ENCODE measurements around the gene KRTAP3-2. TPM values are rescaled to one million over a fixed set of nuclear protein-coding genes. Genes with fewer than 3 reads are reported as not detected.
"Not testable (repeated sequence)": the region's sequence is repeated elsewhere in the genome, so short reads cannot be mapped to it uniquely, and the experiment has no call there.

Gene KRTAP3-2
- not detected in 2 replicates for total RNA-seq

- H3K4me3 ChIP-seq (ENCODE audit: low read depth, low read length); DNase-seq (ENCODE audit: low read depth): not testable (repeated sequence)
Measured at GRCh38 chr17:40999563-40999962, at the start of gene KRTAP3-2. Gene KRTAP3-2 (minus strand): TSS chr17:40999906. CDS start chr17:40999853, 53 bp downstream.

GRCh38 chr17:41049110-41049509 is 49.4 kb upstream of the KRTAP3-2 start:
- TF ChIP-seq CTCF (conservative IDR thresholded peaks at IDR 0.05; ENCODE audit: low read depth, low read length), result no peak
- H3K4me3 ChIP-seq (ENCODE audit: low read depth, low read length), result no peak overlapping the region
- no peak for DNase-seq (ENCODE audit: low read depth)

- no peak overlapping the region for H3K4me3 ChIP-seq (ENCODE audit: low read depth, low read length)
- TF ChIP-seq CTCF (conservative IDR thresholded peaks at IDR 0.05; ENCODE audit: low read depth, low read length), result no peak
- DNase-seq (ENCODE audit: low read depth), result no peak
Measured at GRCh38 chr17:41048441-41048840, 48.7 kb upstream of the KRTAP3-2 start.

GRCh38 chr17:41046735-41047465 is 47.2 kb upstream of the KRTAP3-2 start, which contains the start of gene KRTAP2-1:
Gene KRTAP2-1 (minus strand): TSS chr17:41047316. CDS start chr17:41047267, 49 bp downstream.
- not testable (repeated sequence) for H3K4me3 ChIP-seq (ENCODE audit: low read depth, low read length); DNase-seq (ENCODE audit: low read depth)

- no peak for DNase-seq (ENCODE audit: low read depth)
- no peak for TF ChIP-seq CTCF (conservative IDR thresholded peaks at IDR 0.05; ENCODE audit: low read depth, low read length)
- H3K4me3 ChIP-seq (ENCODE audit: low read depth, low read length), result no peak overlapping the region
Measured at GRCh38 chr17:41042953-41043352, 43.2 kb upstream of the KRTAP3-2 start.

GRCh38 chr17:41040783-41041571 is 41.3 kb upstream of the KRTAP3-2 start, which contains the start of gene KRTAP1-1:
Gene KRTAP1-1 (minus strand): TSS chr17:41041450. CDS start chr17:41041397, 53 bp downstream.
- H3K4me3 ChIP-seq (ENCODE audit: low read depth, low read length); DNase-seq (ENCODE audit: low read depth): not testable (repeated sequence)
- peak; percentile 14 for TF ChIP-seq CTCF (conservative IDR thresholded peaks at IDR 0.05; ENCODE audit: low read depth, low read length)

- no peak for TF ChIP-seq CTCF (conservative IDR thresholded peaks at IDR 0.05; ENCODE audit: low read depth, low read length)
- no peak overlapping the region for H3K4me3 ChIP-seq (ENCODE audit: low read depth, low read length)
- no peak for DNase-seq (ENCODE audit: low read depth)
Measured at GRCh38 chr17:41037853-41038350, 38.2 kb upstream of the KRTAP3-2 start.

- not testable (repeated sequence) for DNase-seq (ENCODE audit: low read depth); H3K4me3 ChIP-seq (ENCODE audit: low read depth, low read length)
Measured at GRCh38 chr17:41034346-41034935, 34.7 kb upstream of the KRTAP3-2 start, which contains the start of gene KRTAP1-3. Gene KRTAP1-3 (minus strand): TSS chr17:41034874. CDS start chr17:41034821, 53 bp downstream.

Data from epithelial cell of proximal tubule (primary cell).